Skeletal muscle tissue (tissue), 4 donors: ENCODE data around the gene GUCY1B1. TPM values are rescaled to one million over a fixed set of nuclear protein-coding genes. Genes with fewer than 3 reads are reported as not detected.

Experiments
- H3K27ac ChIP-seq: one replicate; pipeline ENCODE4 v1.7.0; 2013; ENCODE audit warnings: mild to moderate bottlenecking, low read depth, low read length, inconsistent platforms
- H3K27me3 ChIP-seq, 3 donors: one replicate each; pipeline ENCODE4 v1.7.0; 2013; ENCODE audit warnings: low read length in 3 of 3; ENCODE audit not compliant: control insufficient read depth in 3 of 3, insufficient read depth in 3 of 3
- H3K36me3 ChIP-seq, 3 donors: one replicate each; pipeline ENCODE4 v1.7.0; 2013; ENCODE audit warnings: low read length in 3 of 3; ENCODE audit not compliant: control insufficient read depth in 3 of 3, insufficient read depth in 3 of 3
- H3K4me1 ChIP-seq, 3 donors: one replicate each; pipeline ENCODE4 v1.7.0; 2013; ENCODE audit warnings: low read length in 3 of 3, mild to moderate bottlenecking in 3 of 3; ENCODE audit not compliant: control insufficient read depth in 3 of 3, insufficient read depth in 3 of 3
- H3K4me3 ChIP-seq, 3 donors: one replicate each; pipeline ENCODE4 v1.7.0; 2013; ENCODE audit warnings: low read length in 3 of 3
- H3K9ac ChIP-seq, 3 donors: one replicate each; pipeline ENCODE4 v1.7.0; 2013; ENCODE audit warnings: low read length in 3 of 3, mild to moderate bottlenecking in 3 of 3, moderate library complexity in 2 of 3, low read depth in 1 of 3
- H3K9me3 ChIP-seq, 3 donors: one replicate each; pipeline ENCODE4 v1.7.0; 2013; ENCODE audit warnings: low read length in 3 of 3; ENCODE audit not compliant: control insufficient read depth in 3 of 3
- total RNA-seq: library from RNA; depleted of rRNA; stranded (reverse); fragments of >200 nt; gene quantifications from one replicate; pipeline ENCODE4 v1.2.3, GENCODE V29; 2014
- donor health status: Osteomylitis.

The GUCY1B1 gene
- total RNA-seq, 1 donor from 2014 or later: 15.7 TPM

GRCh38 chr4:155761047-155761446 is 2.2 kb downstream of the GUCY1B1 start:
- peaks cover 3 to 6% (median 4%) of the 10 kb centered on the region in 3 donors for H3K4me1 ChIP-seq
- H3K27ac ChIP-seq: no peak overlapping the region
- no peaks in the 10 kb centered on the region for H3K9me3 ChIP-seq
- no peak overlapping the region for H3K9ac ChIP-seq
- H3K4me3 ChIP-seq: peak overlapping the region in 1 of 3 donors; percentile 10
- H3K36me3 ChIP-seq: no peaks in the 10 kb centered on the region
- H3K27me3 ChIP-seq: peaks cover 0 to 7% (median 5%) of the 10 kb centered on the region in 3 donors

GRCh38 chr4:155761916-155762315 is 3.1 kb downstream of the GUCY1B1 start:
- peaks cover 3 to 6% (median 4%) of the 10 kb centered on the region in 3 donors for H3K4me1 ChIP-seq
- no peaks in the 10 kb centered on the region for H3K9me3 ChIP-seq
- H3K36me3 ChIP-seq: no peaks in the 10 kb centered on the region
- H3K27ac ChIP-seq: no peak overlapping the region
- H3K9ac ChIP-seq: no peak overlapping the region
- H3K4me3 ChIP-seq: no peak overlapping the region
- peaks cover 0 to 7% (median 5%) of the 10 kb centered on the region in 3 donors for H3K27me3 ChIP-seq

GRCh38 chr4:155762334-155762733 is 3.5 kb downstream of the GUCY1B1 start:
- H3K36me3 ChIP-seq: no peaks in the 10 kb centered on the region
- no peak overlapping the region for H3K4me3 ChIP-seq
- no peak overlapping the region for H3K9ac ChIP-seq
- peaks cover 3 to 6% (median 4%) of the 10 kb centered on the region in 3 donors for H3K4me1 ChIP-seq
- no peaks in the 10 kb centered on the region for H3K9me3 ChIP-seq
- no peak overlapping the region for H3K27ac ChIP-seq
- peaks cover 0 to 7% (median 5%) of the 10 kb centered on the region in 3 donors for H3K27me3 ChIP-seq

- H3K27me3 ChIP-seq: peaks cover 0 to 7% (median 5%) of the 10 kb centered on the region in 3 donors
- peaks cover 2 to 5% (median 3%) of the 10 kb centered on the region in 3 donors for H3K4me1 ChIP-seq
- H3K27ac ChIP-seq: no peak overlapping the region
- H3K9ac ChIP-seq: no peak overlapping the region
- no peak overlapping the region for H3K4me3 ChIP-seq
- no peaks in the 10 kb centered on the region for H3K9me3 ChIP-seq
- no peaks in the 10 kb centered on the region for H3K36me3 ChIP-seq
Measured at GRCh38 chr4:155763551-155763950, 4.7 kb downstream of the GUCY1B1 start.

GRCh38 chr4:155765149-155765548 is 6.3 kb downstream of the GUCY1B1 start:
- no peak overlapping the region for H3K27ac ChIP-seq
- H3K9me3 ChIP-seq: no peaks in the 10 kb centered on the region
- no peaks in the 10 kb centered on the region for H3K4me1 ChIP-seq
- no peaks in the 10 kb centered on the region for H3K36me3 ChIP-seq
- H3K9ac ChIP-seq: no peak overlapping the region
- no peak overlapping the region for H3K4me3 ChIP-seq
- no peaks in the 10 kb centered on the region for H3K27me3 ChIP-seq

- H3K27me3 ChIP-seq: no peaks in the 10 kb centered on the region
- H3K36me3 ChIP-seq: no peaks in the 10 kb centered on the region
- H3K4me3 ChIP-seq: no peak overlapping the region
- no peaks in the 10 kb centered on the region for H3K4me1 ChIP-seq
- H3K9ac ChIP-seq: no peak overlapping the region
- H3K9me3 ChIP-seq: no peaks in the 10 kb centered on the region
- H3K27ac ChIP-seq: no peak overlapping the region
Measured at GRCh38 chr4:155766622-155767021, 7.8 kb downstream of the GUCY1B1 start.

- no peaks in the 10 kb centered on the region for H3K9me3 ChIP-seq
- no peak overlapping the region for H3K4me3 ChIP-seq
- no peak overlapping the region for H3K27ac ChIP-seq
- peak overlapping the region in 1 of 3 donors; percentile 14 for H3K9ac ChIP-seq
- H3K27me3 ChIP-seq: no peaks in the 10 kb centered on the region
- no peaks in the 10 kb centered on the region for H3K4me1 ChIP-seq
- no peaks in the 10 kb centered on the region for H3K36me3 ChIP-seq
Measured at GRCh38 chr4:155768370-155768769, 9.5 kb downstream of the GUCY1B1 start.

- Histone ChIP-seq H3K27me3 (no peaks in the 10 kb centered on the region), H3K9ac (no peak overlapping the region), H3K9me3 (no peaks in the 10 kb centered on the region), H3K4me1 (no peaks in the 10 kb centered on the region), H3K4me3 (no peak overlapping the region), H3K36me3 (no peaks in the 10 kb centered on the region), H3K27ac (no peak overlapping the region)
Measured at GRCh38 chr4:155769090-155769489, 10.3 kb downstream of the GUCY1B1 start.

- Histone ChIP-seq H3K36me3 (peaks cover 0 to 2% (median 0%) of the 10 kb centered on the region in 3 donors), H3K9ac (no peak overlapping the region), H3K27me3 (no peaks in the 10 kb centered on the region), H3K9me3 (no peaks in the 10 kb centered on the region), H3K4me3 (no peak overlapping the region), H3K27ac (no peak overlapping the region), H3K4me1 (no peaks in the 10 kb centered on the region)
Measured at GRCh38 chr4:155772459-155773195, 13.8 kb downstream of the GUCY1B1 start.

GRCh38 chr4:155773196-155773800 is 14.5 kb downstream of the GUCY1B1 start:
- Histone ChIP-seq H3K4me3 (no peak overlapping the region), H3K36me3 (peaks cover 0 to 2% (median 0%) of the 10 kb centered on the region in 3 donors), H3K9ac (no peak overlapping the region), H3K9me3 (no peaks in the 10 kb centered on the region), H3K4me1 (no peaks in the 10 kb centered on the region), H3K27ac (no peak overlapping the region), H3K27me3 (no peaks in the 10 kb centered on the region)
